Stimulated activated CD4-positive, alpha-beta T cell treated with anti-CD3 and anti-CD28 coated beads, Interleukin-4, amount 100 ng/mL, for 24 hours (primary cell): ENCODE data around the gene ZNF366.

Experiments
- DNase-seq: peaks from one replicate; pipeline ENCODE4 v3.0.0-alpha.2; 2020

The ZNF366 gene

GRCh38 chr5:72507231-72507906 is at the start of gene ZNF366:
ZNF366 (minus strand) TSS chr5:72507410; CDS start chr5:72461496, 45,914 bp downstream.
- no peak for DNase-seq

GRCh38 chr5:72556351-72557166 is 49.3 kb upstream of the ZNF366 start:
- DNase-seq, result peak; percentile 8

- no peak for DNase-seq
Measured at GRCh38 chr5:72555871-72556270, 48.7 kb upstream of the ZNF366 start.

- DNase-seq, result no peak
Measured at GRCh38 chr5:72554897-72555296, 47.7 kb upstream of the ZNF366 start.

- no peak for DNase-seq
Measured at GRCh38 chr5:72552041-72552557, 44.9 kb upstream of the ZNF366 start.

GRCh38 chr5:72550595-72550994 is 43.4 kb upstream of the ZNF366 start:
- no peak for DNase-seq

- DNase-seq, result no peak
Measured at GRCh38 chr5:72543811-72544210, 36.6 kb upstream of the ZNF366 start.

GRCh38 chr5:72543365-72543764 is 36.2 kb upstream of the ZNF366 start:
- no peak for DNase-seq

GRCh38 chr5:72542695-72543094 is 35.5 kb upstream of the ZNF366 start:
- no peak for DNase-seq

GRCh38 chr5:72541501-72542225 is 34.5 kb upstream of the ZNF366 start:
- DNase-seq, result no peak

- no peak for DNase-seq
Measured at GRCh38 chr5:72540759-72541438, 33.7 kb upstream of the ZNF366 start.

GRCh38 chr5:72539726-72540125 is 32.5 kb upstream of the ZNF366 start:
- no peak for DNase-seq

GRCh38 chr5:72539038-72539437 is 31.8 kb upstream of the ZNF366 start:
- no peak for DNase-seq

GRCh38 chr5:72537166-72537565 is 30.0 kb upstream of the ZNF366 start:
- DNase-seq, result no peak

GRCh38 chr5:72531496-72532190 is 24.4 kb upstream of the ZNF366 start:
- DNase-seq, result no peak

- no peak for DNase-seq
Measured at GRCh38 chr5:72530196-72530595, 23.0 kb upstream of the ZNF366 start.

GRCh38 chr5:72529383-72529782 is 22.2 kb upstream of the ZNF366 start:
- DNase-seq, result no peak

- no peak for DNase-seq
Measured at GRCh38 chr5:72525816-72526215, 18.6 kb upstream of the ZNF366 start.

GRCh38 chr5:72523960-72524582 is 16.9 kb upstream of the ZNF366 start:
- DNase-seq, result no peak

GRCh38 chr5:72522607-72523006 is 15.4 kb upstream of the ZNF366 start:
- DNase-seq, result no peak

- no peak for DNase-seq
Measured at GRCh38 chr5:72519111-72519510, 11.9 kb upstream of the ZNF366 start.
